GM12801 (cell line): Measurements from ENCODE around the gene NLGN4Y.

ENCODE experiments used
- TF ChIP-seq, protein P1 (sequence below): IDR thresholded peaks from one replicate; pipeline ENCODE4 v1.5.1; 2011; ENCODE audit warnings: control low read depth; ENCODE audit not compliant: insufficient read length; ENCODE audit errors: extremely low read depth

The NLGN4Y gene

DNA sequence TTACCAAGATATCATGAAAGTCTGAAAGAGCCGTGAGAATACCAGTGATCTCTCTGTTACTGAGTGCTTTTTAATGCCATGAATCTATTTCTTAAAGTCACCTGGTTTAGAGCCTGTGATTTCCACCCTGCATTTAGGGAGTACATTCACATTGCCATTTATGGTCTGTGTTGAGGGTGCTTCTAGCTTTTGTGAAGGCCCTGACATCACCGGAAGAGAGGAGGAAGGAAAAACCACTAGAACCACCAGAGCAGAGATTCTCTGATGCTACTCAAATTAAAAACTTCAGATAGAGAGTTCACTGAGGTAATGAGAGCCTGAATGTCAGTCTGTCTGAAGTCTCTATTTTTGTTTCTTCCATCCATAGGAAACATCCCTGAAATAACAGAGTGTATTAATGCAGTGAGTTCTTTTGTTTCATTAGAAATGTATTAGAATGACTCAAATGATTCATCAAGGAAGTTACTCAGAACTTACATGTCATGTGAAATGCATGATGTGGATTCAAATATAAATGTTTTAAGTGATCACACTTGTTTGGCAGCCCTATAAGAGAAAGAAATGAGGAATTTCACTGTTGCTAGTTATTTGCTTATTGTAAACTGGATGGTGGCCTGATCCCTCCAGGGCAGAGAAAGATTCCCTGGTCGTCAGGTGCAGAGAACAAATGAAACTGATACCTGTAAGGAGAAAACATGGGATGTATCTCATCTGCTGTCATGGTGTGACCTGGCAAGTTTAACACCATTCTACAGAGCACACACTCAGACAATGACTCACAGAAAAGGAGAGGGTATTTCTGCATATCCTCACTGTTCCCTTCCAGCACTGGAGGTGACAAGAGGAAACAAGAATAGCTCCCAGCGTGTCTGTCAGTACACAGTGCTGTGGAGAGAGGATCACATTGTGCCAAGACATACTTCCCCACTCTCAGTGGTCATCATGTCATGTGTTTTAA is 310.1 kb downstream of the NLGN4Y start:
- TF ChIP-seq, protein P1, sequence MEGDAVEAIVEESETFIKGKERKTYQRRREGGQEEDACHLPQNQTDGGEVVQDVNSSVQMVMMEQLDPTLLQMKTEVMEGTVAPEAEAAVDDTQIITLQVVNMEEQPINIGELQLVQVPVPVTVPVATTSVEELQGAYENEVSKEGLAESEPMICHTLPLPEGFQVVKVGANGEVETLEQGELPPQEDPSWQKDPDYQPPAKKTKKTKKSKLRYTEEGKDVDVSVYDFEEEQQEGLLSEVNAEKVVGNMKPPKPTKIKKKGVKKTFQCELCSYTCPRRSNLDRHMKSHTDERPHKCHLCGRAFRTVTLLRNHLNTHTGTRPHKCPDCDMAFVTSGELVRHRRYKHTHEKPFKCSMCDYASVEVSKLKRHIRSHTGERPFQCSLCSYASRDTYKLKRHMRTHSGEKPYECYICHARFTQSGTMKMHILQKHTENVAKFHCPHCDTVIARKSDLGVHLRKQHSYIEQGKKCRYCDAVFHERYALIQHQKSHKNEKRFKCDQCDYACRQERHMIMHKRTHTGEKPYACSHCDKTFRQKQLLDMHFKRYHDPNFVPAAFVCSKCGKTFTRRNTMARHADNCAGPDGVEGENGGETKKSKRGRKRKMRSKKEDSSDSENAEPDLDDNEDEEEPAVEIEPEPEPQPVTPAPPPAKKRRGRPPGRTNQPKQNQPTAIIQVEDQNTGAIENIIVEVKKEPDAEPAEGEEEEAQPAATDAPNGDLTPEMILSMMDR = no peak

DNA sequence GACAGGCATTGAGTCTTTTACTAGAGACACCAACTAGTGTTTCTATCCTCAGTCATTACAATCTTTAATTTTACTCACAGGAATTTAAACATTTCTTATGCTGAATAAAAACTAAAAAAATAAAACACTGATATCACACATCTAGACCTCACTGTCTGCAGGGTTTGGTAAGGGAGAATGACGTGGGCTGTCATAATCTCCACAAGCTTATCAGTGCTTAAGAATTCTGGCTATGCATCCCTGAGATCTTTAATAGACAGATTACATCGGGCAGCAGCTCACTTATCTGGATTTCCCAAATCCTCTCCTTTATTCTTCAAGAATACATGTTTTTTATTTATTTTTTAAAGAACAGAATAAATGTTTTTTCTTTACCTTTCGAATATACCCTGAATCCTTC is 313.1 kb downstream of the NLGN4Y start:
- TF ChIP-seq, protein P1 = no peak

DNA sequence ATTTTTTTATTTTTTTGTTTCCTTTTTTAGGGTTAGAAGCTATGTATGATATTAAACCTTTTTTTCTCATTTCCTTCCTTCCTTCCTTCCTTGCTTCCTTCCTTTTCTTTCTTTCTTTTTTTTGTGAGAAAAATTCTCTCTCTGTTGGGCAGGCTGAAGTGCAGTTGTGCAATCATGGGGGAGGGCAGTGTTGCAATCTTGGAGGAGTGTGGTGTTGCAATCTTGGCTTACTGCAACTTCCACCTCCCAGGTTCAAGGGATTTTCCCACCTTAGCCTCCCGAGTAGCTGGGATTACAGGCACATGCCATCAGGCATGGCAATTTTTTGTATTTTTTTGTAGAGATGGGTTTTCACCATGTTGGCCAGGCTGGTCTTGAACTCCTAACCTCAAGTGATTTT is 326.4 kb downstream of the NLGN4Y start:
- TF ChIP-seq, protein P1 = no peak

DNA sequence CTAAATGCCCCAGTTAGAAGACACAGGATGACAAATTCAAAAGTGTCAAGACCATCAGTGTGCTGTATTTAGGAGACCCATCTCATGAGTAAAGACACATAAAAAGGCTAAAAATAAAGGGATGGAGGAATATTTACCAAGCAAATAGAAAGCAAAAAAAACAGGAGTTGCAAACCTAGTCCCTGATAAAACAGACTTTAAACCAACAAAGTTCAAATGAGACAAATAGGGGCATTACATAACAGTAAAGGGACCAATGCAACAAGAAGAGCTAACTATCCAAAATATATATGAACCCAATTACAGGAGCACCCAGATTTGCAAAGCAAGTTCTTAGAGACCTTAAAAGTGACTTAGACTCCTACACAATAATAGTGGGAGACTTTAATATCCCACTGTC is 336.1 kb downstream of the NLGN4Y start:
- TF ChIP-seq, protein P1 = no peak

DNA sequence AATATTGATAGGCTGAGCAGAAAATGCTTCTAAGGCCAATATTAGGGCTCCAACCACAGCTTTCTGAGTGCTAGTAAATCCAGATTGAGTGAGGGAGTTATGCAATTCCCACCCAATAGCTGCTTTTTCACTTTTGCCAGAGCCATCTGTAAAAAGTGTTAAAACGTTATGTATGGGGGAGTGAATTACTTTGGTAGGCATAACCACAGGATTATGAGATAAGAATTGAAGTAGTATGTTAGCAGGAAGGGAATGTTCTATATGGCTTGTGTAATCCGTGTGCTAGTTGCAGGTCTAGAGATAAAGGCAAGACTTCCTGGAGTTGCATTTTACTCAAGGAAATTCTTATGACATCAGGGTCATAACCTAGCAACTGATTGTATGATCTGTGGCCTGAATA is 347.6 kb downstream of the NLGN4Y start:
- TF ChIP-seq, protein P1 = no peak
